Measurements from ENCODE around the gene MON1B.
"Not testable (repeated sequence)": the region's sequence is repeated elsewhere in the genome, so short reads cannot be mapped to it uniquely, and the experiment has no call there.

MON1B gene

GRCh38 chr16:77190478-77191258, at the start of gene MON1B:
Gene MON1B, plus strand, starts transcription at chr16:77191190. Its CDS starts 296 bp downstream, at chr16:77191486.
- DNase-seq, result peak; percentile 94 to 100 (median 98)

- no peak for DNase-seq
Measured at GRCh38 chr16:77143364-77143763, 47.6 kb upstream of the MON1B start.

- no peak for DNase-seq
Measured at GRCh38 chr16:77148121-77148520, 42.9 kb upstream of the MON1B start.

GRCh38 chr16:77157346-77158058, 33.5 kb upstream of the MON1B start:
- no peak for DNase-seq

GRCh38 chr16:77158293-77158692, 32.7 kb upstream of the MON1B start:
- no peak for DNase-seq

GRCh38 chr16:77165006-77165405, 26.0 kb upstream of the MON1B start:
- DNase-seq, result no peak

- not testable (repeated sequence) for DNase-seq
Measured at GRCh38 chr16:77165536-77166236, 25.3 kb upstream of the MON1B start.

GRCh38 chr16:77166726-77167125, 24.3 kb upstream of the MON1B start:
- no peak for DNase-seq

- no peak for DNase-seq
Measured at GRCh38 chr16:77168901-77169300, 22.1 kb upstream of the MON1B start.

GRCh38 chr16:77169650-77170236, 21.2 kb upstream of the MON1B start:
- peak in 2 of 6 experiments; percentile 3 to 8 for DNase-seq

GRCh38 chr16:77170805-77171204, 20.2 kb upstream of the MON1B start:
- no peak for DNase-seq

- peak in 2 of 6 experiments; percentile 20 to 44 for DNase-seq
Measured at GRCh38 chr16:77171745-77172635, 19.0 kb upstream of the MON1B start.

GRCh38 chr16:77172951-77173350, 18.0 kb upstream of the MON1B start:
- no peak for DNase-seq

- no peak for DNase-seq
Measured at GRCh38 chr16:77183137-77183536, 7.9 kb upstream of the MON1B start.

GRCh38 chr16:77186298-77186697, 4.7 kb upstream of the MON1B start:
- DNase-seq, result not testable (repeated sequence)

GRCh38 chr16:77190190-77190477, 856 bp upstream of the MON1B start:
- DNase-seq, result no peak

GRCh38 chr16:77191259-77191969, 424 bp downstream of the MON1B start:
- peak in 1 of 6 experiments; percentile 51 for DNase-seq

GRCh38 chr16:77193377-77193776, 2.4 kb downstream of the MON1B start:
- DNase-seq, result no peak

- DNase-seq, result no peak
Measured at GRCh38 chr16:77194295-77195231, 3.6 kb downstream of the MON1B start.

- DNase-seq, result no peak
Measured at GRCh38 chr16:77195411-77195810, 4.4 kb downstream of the MON1B start.
